NCI-H524 treated with DMSO at 0.1 percent for 48 hours (cell line): Measurements from ENCODE around the gene ZC3H10.
"Not testable (repeated sequence)": the region's sequence is repeated elsewhere in the genome, so short reads cannot be mapped to it uniquely, and the experiment has no call there.

Experiments
- DNase-seq: peaks from one replicate; lab custom pipeline; 2025; lab: John Stamatoyannopoulos, UW

ZC3H10 gene

DNA sequence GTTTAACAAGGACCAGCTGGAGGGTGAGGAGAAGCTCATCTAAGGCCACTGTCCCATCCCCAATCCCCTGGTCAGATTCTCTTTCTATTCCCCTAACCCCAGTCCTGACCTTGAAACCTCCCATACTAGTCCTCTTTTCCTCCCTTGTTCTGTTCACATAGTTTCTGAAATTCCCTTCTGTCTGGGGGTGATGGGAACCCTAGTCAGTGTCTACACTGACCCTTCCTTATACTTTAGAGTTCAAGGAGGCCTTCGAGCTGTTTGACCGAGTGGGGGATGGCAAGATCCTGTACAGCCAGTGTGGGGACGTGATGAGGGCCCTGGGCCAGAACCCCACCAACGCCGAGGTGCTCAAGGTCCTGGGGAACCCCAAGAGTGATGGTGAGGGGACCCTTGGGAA is 36.8 kb downstream of the ZC3H10 start:
- no peak for DNase-seq

- no peak for DNase-seq
Measured at GRCh38 chr12:56155256-56155845, 37.3 kb downstream of the ZC3H10 start.

- not testable (repeated sequence) for DNase-seq
Measured at GRCh38 chr12:56156464-56157200, 38.6 kb downstream of the ZC3H10 start.

- DNase-seq: peak; percentile 62
Measured at GRCh38 chr12:56157201-56158028, 39.3 kb downstream of the ZC3H10 start.

- peak; percentile 85 for DNase-seq
Measured at GRCh38 chr12:56158029-56158925, 40.2 kb downstream of the ZC3H10 start, which contains the start of gene MYL6. TSS of gene MYL6 (plus strand) at chr12:56158359. CDS start at chr12:56158402, 43 bp downstream.

- no peak for DNase-seq
Measured at GRCh38 chr12:56158926-56159461, 40.9 kb downstream of the ZC3H10 start.

- no peak for DNase-seq
Measured at GRCh38 chr12:56159482-56160192, 41.6 kb downstream of the ZC3H10 start.

GRCh38 chr12:56160193-56160763 is 42.2 kb downstream of the ZC3H10 start:
- DNase-seq: no peak

- no peak for DNase-seq
Measured at GRCh38 chr12:56160894-56161689, 43.0 kb downstream of the ZC3H10 start.

- DNase-seq: no peak
Measured at GRCh38 chr12:56161690-56162351, 43.8 kb downstream of the ZC3H10 start.

- DNase-seq: no peak
Measured at GRCh38 chr12:56162468-56163290, 44.6 kb downstream of the ZC3H10 start.

GRCh38 chr12:56163533-56164344 is 45.7 kb downstream of the ZC3H10 start:
- DNase-seq: no peak

- no peak for DNase-seq
Measured at GRCh38 chr12:56164345-56164729, 46.3 kb downstream of the ZC3H10 start.

GRCh38 chr12:56165369-56165768 is 47.3 kb downstream of the ZC3H10 start:
- DNase-seq: no peak

DNA sequence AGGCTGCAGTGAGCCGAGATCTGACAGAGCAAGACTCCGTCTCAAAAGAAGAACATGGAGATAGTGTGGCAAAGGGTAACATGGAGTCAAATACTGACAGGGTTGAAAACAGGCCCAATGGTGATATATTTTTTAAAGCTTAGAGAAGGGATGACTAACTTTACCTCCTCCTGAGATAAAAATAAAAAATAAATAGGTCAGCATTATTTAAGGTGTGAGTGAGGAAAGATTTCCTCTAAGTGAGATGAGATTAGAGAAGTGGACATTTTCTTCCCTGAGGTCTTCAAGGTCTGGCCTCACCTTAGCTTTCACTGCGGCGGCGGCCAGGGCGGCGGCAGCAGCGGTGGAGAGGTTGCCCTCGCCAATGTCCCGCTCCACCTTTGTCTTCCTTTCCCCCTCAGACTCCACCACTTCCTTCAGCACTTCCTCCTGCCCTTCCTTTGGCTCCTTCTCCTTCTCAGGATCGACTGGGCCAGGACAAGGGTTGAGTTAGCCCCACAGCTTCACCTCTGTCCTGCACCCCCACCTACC is 51.2 kb downstream of the ZC3H10 start:
- DNase-seq: no peak

GRCh38 chr12:56172839-56173238 is 54.8 kb downstream of the ZC3H10 start:
- no peak for DNase-seq
